ENCODE results near the gene CERS1.
A peak's percentile ranks its signal among the peaks of the same experiment; 100 is the strongest.

CERS1 gene

DNA sequence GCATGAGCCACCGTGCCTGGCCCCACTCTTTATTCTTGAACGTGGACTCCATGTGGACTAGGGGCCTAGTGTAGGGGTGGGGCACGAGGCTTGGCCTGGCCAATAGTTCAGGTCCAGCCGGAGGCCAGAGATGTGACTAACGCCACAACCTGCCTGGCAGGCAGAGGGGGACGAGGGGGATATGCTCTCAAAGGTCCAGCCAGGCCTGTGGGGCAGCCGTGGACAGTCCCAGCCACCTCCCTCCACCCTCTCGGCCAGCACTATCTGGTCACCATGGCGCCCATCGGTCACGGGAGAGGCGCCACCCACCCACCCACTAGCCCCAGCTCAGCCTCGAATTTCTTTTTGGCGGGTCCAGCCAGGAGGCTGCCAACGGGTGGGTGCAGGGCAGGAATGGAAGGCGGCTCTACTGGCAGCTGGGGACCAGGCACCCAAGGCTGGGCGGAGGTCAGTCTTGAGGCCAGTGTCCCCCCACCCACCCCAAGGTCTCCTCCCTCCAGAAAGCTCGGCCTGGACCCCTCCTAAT lies 2.2 kb upstream of the CERS1 start:
- DNase-seq (ENCODE audit: extremely low read depth, low read depth), result no peak
- H3K4me3 ChIP-seq (replicated peaks; ENCODE audit: low read depth, low read length), result no peak overlapping the region
- TF ChIP-seq, protein P1, sequence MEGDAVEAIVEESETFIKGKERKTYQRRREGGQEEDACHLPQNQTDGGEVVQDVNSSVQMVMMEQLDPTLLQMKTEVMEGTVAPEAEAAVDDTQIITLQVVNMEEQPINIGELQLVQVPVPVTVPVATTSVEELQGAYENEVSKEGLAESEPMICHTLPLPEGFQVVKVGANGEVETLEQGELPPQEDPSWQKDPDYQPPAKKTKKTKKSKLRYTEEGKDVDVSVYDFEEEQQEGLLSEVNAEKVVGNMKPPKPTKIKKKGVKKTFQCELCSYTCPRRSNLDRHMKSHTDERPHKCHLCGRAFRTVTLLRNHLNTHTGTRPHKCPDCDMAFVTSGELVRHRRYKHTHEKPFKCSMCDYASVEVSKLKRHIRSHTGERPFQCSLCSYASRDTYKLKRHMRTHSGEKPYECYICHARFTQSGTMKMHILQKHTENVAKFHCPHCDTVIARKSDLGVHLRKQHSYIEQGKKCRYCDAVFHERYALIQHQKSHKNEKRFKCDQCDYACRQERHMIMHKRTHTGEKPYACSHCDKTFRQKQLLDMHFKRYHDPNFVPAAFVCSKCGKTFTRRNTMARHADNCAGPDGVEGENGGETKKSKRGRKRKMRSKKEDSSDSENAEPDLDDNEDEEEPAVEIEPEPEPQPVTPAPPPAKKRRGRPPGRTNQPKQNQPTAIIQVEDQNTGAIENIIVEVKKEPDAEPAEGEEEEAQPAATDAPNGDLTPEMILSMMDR (IDR thresholded peaks at IDR 0.05; ENCODE audit: low read depth, low read length, missing control alignments), result no peak

DNA sequence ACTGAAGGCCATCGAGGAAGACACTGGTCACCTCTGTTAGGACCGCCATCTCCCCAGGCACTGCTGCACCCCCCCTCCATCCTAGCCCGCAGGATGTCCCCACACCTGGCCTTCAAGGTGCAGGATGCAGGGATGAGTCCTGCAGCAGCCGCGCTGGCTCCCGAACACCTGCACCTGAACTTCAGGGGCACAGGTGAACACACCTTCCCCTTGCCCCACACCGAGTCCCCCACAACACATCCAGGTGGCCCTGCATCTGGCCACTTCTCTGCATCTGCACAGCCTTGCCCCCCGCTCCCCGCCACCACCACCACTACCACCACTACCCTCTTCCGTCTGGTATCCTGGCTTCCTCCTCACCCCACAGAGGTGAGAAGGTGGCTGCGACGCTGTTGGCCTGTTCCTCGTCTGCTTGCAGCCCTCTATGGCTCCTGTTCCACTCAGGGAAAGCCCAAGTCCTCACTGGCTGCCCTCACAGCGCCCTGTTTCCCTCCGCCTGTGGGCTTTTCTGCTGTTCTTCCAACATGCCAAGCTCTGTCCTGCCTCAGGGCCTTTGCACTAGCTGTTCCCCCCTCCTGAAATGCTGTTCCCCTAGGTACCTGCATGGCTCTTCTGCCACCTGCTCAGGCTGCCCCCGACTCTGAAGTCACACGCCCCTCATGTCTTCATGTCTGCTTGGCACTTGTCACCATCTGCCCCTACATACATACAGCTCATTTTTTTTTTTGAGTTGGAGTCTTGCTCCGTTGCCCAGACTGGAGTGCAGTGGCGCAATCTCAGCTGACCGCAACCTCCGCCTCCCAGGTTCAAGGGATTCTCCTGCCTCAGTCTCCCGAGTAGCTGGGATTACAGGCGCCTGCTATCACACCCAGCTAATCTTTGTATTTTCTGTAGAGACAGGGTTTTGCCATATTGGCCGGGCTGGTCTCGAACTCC lies 1.4 kb upstream of the CERS1 start:
- no peak for DNase-seq (ENCODE audit: extremely low read depth, low read depth)

DNA sequence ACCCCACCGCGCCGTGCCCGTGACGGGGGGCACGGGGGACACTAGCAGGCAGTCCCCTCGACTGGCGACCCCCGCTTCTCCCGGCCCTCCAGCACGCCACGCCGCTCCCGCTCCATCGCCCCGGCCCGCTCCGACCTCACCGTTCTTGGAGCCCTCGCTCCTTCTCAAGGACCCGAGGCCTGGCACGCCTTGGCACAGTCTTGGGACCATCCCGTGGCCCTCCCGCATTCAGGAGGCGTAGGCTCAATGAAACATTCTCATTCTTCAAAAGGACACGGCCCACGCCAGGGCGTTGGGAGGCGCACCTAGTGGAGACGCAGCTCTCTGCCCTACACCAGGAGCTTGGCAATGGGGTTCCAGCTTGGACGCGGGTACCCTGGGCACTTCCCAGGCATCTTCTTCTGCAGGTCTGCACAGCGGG lies 473 bp upstream of the CERS1 start:
- H3K4me3 ChIP-seq (replicated peaks; ENCODE audit: low read depth, low read length), result no peak overlapping the region
- DNase-seq (ENCODE audit: extremely low read depth, low read depth), result no peak
- TF ChIP-seq, protein P1 (IDR thresholded peaks at IDR 0.05; ENCODE audit: low read depth, low read length, missing control alignments), result no peak

More for the DNA sequence above, 1.4 kb upstream of the CERS1 start:
- TF ChIP-seq, protein P1 (IDR thresholded peaks at IDR 0.05; ENCODE audit: low read depth, low read length, missing control alignments), result no peak
- H3K4me3 ChIP-seq (replicated peaks; ENCODE audit: low read depth, low read length), result no peak overlapping the region

DNA sequence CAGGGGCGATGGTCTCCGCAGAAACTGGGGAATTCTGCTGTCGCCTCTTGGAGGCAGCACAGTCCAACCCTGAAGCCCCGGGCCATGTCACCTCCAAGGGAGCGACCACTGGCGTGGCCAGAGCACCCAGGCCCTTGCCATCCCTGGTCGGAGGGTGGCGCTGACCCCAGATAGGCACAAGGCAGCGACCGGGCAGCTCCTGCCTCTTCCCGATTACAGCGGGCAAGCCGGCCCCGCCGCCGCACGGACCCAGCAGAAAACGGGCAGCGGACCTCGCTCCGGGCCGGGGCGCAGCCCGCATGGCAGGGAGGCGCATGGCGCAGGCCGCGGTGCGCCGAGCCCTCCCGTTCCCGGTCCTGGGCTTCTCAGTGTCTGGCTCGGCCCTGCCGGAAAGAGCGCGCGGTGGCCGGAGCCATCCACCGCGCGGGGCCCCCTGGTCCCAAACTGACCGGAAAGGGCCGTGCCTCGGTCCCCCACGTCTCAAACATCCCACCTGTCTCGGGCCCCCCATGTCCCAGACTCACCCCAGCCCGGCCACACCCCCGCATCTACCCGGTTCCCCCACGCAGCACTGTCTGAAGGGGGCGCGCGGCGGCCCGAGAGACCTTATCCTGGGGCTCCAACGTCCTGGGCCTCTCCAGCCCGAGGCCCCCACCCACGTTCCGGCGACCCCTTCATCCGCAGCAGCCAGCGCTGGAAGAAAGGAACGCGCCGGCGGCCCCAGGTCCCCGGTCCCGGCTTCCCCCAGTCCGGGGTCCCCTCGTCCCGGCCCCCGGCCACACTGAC lies 727 bp downstream of the CERS1 start:
- H3K4me3 ChIP-seq (replicated peaks; ENCODE audit: low read depth, low read length), result peak overlapping the region; percentile 53
- TF ChIP-seq, protein P1 (IDR thresholded peaks at IDR 0.05; ENCODE audit: low read depth, low read length, missing control alignments), result peak; percentile 35
- DNase-seq (ENCODE audit: extremely low read depth, low read depth), result no peak

DNA sequence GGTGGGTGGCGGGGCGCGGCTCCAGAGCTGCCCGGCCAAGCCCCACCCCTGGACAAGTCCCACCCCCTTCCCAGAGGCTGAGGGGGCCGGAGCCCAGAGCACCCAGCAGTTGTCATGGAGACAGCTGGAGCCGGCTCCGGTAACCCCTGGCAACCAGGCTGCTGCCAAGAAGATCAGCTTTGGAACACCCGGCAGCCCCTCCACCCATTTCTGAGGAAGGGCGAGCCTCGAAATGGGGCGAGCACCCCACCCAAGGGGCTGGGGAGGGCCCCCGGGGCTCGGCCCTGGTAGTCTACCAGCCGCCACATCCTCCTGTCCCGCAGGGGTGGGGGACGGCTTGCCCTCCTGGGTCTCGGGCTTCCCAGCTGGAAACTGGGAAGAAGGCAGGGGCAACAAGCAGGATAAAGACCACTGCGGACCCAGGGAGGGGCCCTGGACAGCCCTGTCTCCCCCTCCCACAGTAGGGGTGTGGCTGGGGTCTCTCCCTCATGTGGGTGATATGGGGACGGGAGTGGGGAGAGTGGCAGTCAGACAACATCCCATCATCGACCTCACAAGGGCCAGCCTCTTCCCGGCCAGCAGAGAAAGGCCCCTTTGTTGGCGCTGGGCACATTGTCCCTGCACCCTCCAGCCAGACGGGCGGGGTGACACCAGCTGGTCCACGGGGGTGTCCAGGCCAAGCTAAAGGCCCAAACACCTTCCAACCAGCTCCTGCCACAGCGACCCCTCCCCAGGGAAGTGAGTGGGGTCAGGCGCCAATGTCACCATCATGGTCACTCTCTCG lies 1.5 kb downstream of the CERS1 start:
- TF ChIP-seq, protein P1 (IDR thresholded peaks at IDR 0.05; ENCODE audit: low read depth, low read length, missing control alignments), result no peak
- no peak for DNase-seq (ENCODE audit: extremely low read depth, low read depth)
- peak overlapping the region; percentile 53 for H3K4me3 ChIP-seq (replicated peaks; ENCODE audit: low read depth, low read length)
